ENCODE results near the gene FAM118A.
A peak's percentile ranks its signal among the peaks of the same experiment; 100 is the strongest.
"Not testable (repeated sequence)": the region's sequence is repeated elsewhere in the genome, so short reads cannot be mapped to it uniquely, and the experiment has no call there.

The FAM118A gene

GRCh38 chr22:45334528-45334927 is 24.8 kb downstream of the FAM118A start:
- no peak for DNase-seq

DNA sequence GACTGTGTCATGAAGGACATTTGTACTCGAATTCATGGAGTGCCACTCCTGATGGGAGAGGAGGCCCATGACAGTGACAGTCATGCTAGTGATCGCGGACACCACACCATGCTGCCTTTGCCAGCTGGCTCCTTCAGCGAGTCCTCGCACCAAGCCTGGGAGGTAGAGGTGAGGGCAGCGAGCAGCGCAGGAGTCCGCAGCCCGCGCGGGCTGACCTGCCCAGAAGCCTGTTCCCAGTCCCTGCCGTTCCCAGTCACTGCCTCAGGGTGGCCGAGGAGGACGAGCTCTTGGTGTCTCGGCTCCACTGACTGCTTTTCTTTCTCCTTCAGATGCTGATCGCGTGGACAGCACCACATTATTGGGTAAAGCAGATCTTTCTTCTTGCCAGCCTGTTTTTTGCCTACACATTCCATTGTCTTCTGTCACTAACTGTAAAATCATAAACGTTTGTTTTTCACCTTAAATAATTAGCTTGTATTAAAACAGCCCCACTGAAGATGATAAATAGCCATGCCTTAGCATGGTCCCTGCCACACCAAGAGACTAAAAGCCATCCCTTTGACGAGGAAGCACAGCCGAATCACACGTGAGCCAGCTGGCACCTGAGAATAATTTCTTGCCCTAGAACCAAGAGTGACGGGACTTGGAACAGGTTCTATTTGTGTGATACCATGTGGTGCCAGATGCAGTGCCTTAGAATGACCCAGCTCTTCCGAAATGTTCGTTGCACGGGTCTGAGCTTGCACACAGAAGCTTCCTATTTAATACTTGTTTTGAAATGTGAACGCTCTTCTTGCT is 25.5 kb downstream of the FAM118A start:
- DNase-seq = peak; percentile 44 to 74

GRCh38 chr22:45335854-45336522 is 26.3 kb downstream of the FAM118A start:
- DNase-seq = no peak

DNA sequence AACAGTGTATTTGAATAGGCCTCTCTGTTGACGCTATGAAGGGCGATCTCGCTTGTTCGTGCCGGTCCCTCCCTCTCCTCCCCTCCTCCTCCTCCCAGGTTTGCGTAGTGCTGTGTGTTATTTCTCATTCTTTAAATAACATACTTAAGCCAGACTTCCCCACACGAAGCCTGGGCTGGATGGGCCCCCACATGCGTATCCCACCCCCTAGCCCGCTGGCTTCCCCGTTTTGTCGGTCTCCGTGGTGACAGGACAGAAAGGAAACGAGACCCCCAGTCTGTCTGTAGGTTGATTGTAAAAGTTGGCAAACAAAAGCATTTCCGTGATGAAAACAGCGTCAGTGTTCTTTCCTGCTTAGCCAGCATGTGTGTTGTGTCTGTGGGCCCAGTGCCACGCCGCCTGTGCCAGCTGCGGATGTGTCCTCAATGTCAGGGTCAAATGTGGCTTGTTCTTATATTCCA is 27.3 kb downstream of the FAM118A start:
- DNase-seq = peak; percentile 54 to 76

GRCh38 chr22:45337536-45337935 is 27.8 kb downstream of the FAM118A start:
- DNase-seq = no peak

DNA sequence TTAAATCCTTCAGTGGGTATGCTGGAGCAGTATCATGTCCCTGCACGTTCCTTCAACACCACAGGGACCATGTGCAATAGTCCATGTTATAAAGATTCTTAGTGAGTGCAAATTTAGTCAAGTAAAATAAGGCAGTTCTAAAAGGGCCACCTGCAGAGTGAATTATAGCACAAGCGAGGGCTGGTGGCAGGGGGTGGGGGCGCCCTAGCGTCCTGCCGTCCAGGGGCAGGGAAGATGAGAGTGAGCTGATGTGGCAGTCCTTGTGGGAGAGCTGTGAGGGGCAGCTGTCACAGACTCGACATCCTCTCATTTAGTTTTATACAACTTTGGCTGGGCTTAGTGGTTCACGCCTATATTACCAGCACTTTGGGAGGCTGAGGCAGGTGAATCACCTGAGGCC is 29.1 kb downstream of the FAM118A start:
- DNase-seq = no peak

GRCh38 chr22:45340323-45340722 is 30.6 kb downstream of the FAM118A start:
- DNase-seq = no peak

- DNase-seq = no peak
Measured at GRCh38 chr22:45341498-45341897, 31.8 kb downstream of the FAM118A start.

DNA sequence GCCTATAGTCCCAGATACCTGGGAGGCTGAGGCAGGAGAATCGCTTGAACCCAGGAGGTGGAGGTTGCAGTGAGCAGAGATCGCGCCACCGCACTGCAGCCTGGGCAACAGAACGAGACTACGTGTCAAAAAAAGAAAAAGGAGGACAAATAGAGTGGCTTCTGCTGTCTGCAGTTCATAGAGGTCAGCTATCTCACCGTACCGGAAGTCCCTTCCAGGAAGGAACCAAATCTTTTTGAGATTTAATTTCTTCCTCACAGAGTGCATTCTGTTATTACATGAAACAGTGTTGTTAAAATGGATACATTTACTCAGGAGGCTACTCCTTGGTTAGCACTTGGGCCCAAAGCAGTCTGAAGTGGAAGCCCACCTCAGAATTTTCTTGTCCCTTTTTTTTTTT is 33.4 kb downstream of the FAM118A start:
- DNase-seq = no peak

DNA sequence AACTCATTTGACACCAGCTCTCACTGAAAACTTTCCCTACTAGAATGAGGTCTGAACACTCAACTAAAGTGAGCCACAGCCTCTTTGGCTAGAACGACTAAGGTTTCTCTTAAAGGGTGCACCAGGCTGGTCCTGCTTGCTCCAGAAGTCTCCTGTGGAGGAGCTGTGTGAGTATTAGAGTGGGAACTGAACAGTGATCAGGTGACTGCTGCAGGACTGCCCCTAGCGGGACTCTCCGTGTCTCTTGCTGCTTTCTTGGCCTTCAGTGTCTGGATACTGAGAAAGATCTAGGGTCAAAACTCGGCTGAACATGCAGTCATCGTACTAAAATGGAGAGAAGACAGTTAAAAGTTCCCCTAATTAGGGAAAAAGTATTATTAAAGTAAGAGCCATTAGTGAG is 34.6 kb downstream of the FAM118A start:
- DNase-seq = no peak

- no peak for DNase-seq
Measured at GRCh38 chr22:45349916-45350315, 40.2 kb downstream of the FAM118A start.

- no peak for DNase-seq
Measured at GRCh38 chr22:45351956-45352355, 42.2 kb downstream of the FAM118A start.

DNA sequence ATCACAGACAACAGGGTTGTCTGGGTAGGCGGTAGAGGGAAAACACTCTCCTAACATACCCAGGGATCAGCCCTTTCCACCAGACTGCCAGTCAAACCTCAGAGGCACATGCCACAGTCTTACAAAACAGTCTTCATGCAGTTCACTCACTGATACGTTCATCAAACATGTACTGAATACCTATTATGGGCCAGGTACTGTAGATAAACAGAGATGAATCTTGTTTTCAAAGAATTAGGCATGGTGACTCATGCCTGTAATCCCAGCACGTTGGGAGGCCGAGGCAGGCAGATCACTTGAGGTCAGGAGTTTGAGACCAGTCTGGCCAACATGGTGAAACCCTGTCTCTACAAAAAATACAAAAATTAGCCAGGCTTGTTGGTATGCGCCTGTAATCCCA is 43.0 kb downstream of the FAM118A start:
- not testable (repeated sequence) for DNase-seq

DNA sequence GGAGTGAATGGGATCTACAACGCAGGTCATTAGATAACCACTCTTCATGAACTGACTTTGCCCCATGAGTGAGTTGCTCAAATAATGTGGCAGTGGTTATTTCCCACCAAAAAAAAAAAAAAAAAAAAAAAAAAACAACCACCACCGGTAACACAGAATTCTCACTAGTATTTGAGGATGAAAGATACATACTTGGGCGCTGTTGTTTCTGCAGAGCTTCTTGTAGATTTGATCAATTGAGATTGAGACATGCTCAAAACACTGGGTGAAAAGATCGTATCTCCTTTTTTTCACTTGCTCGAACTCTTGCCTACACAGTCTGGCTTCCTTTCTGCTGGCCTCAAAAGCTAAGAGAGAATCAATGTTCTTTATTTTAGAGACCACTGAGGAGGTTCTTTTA is 44.1 kb downstream of the FAM118A start:
- DNase-seq = no peak

DNA sequence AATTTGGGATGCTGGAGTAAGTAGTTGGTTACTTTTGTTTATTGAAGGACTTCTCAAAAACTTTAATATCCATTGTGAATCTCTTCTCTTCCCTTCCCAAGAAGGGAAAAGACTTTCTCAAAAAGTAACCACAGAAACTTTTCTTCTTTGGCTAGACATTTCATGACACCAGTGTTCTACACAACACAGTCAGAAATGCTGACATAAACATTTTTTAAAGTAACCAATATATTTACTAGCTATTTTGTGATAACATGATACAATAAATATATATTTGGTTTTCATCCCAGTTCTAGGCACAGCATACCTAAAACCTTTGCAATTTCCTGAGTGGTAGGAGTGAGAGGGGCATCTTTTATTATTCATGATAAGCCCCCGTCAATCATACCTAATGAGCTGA is 47.8 kb downstream of the FAM118A start:
- no peak for DNase-seq

- no peak for DNase-seq
Measured at GRCh38 chr22:45358127-45358526, 48.4 kb downstream of the FAM118A start.

DNA sequence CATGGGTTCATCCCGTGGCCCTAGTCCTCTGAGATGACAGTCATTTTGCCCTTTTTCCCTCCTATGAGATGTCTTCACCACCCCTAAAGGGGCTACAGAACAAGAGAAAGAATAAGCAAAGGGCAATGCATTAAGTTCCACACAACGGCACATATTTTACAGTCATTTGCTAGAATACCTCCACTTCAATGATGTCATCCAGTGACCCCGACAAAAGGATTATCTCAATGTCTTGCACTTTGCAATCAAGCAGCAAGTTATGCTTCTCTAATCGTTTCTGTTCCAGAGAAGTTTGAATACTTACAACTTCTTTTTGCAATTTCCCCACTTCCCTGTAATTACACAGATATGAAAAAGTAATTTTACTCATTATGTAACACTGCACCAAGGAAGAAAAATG is 49.9 kb downstream of the FAM118A start:
- no peak for DNase-seq

GRCh38 chr22:45366713-45367112 is 57.0 kb downstream of the FAM118A start:
- no peak for DNase-seq

GRCh38 chr22:45373592-45373991 is 63.9 kb downstream of the FAM118A start:
- DNase-seq = not testable (repeated sequence)

- no peak for DNase-seq
Measured at GRCh38 chr22:45376009-45376408, 66.3 kb downstream of the FAM118A start.

DNA sequence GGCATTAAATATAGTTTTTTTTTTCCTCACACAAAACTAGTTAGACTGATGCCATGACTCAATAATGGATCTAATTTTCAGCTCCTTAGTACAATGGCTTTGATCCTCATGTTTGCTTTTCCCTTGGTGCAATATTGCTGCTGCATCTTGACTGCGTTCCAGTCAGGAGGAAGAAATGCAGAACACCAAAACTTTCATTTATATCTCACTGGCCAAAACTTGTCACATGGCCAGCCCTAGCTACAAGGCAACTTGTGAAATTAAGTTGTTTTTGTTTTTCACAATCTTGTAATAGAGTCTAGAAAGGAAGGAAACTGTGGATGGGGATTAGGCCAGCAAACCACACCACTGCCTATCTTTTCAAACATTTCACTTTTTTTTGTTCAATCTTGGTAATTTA is 67.0 kb downstream of the FAM118A start:
- DNase-seq = no peak

DNA sequence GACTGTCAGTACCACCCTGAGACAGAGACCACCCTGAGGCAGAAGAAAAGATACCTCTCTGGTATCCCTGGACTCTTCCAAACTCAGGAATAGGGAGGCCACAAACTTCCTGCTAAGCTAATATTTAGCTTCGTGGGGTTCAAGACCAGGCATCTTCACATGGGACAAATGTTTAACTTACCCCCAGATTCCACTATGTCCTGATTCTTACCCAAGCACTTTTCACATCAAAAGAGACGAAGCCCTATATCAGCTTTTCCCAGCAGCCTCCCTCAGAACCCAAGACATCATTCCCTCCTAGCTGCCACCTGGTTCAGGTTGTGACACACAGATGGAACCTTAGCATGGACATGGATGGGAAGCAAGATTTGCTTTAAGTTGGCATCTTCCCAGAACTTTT is 71.6 kb downstream of the FAM118A start:
- DNase-seq = no peak

DNA sequence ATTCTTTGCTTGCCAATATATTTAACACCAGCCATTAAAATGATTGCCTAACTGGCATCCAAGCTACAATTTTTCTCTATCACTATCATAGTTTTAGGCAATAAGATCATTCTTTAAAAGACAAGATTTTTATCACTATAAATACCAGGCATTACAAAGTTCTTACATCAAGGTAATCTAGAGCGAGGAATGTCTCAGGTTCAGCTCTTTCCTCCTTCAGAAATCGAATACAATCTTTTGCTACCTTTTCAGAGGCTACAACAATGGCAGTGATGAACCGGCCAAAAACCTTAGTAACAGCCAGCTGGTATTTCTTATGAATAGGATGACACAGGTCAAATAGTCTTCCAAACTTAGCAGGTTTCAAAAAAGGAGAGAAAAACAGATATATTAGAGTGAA is 79.8 kb downstream of the FAM118A start:
- no peak for DNase-seq

Data from SHP77 (cell line).